ENCODE data around the gene SHB.
A peak's percentile ranks its signal among the peaks of the same experiment; 100 is the strongest.

Gene SHB

GRCh38 chr9:38068701-38069628 lies at the start of gene SHB:
Gene SHB, minus strand, starts transcription at chr9:38069227. Its CDS starts 582 bp downstream, at chr9:38068645.
- peak; percentile 71 for DNase-seq

GRCh38 chr9:38117651-38118050 lies 48.6 kb upstream of the SHB start:
- DNase-seq: no peak

GRCh38 chr9:38114905-38115304 lies 45.9 kb upstream of the SHB start:
- DNase-seq: no peak

GRCh38 chr9:38112456-38112855 lies 43.4 kb upstream of the SHB start:
- no peak for DNase-seq

- no peak for DNase-seq
Measured at GRCh38 chr9:38112049-38112448, 43.0 kb upstream of the SHB start.

GRCh38 chr9:38110476-38110875 lies 41.4 kb upstream of the SHB start:
- DNase-seq: no peak

GRCh38 chr9:38109601-38110000 lies 40.6 kb upstream of the SHB start:
- no peak for DNase-seq

GRCh38 chr9:38108326-38108725 lies 39.3 kb upstream of the SHB start:
- no peak for DNase-seq

GRCh38 chr9:38107811-38108304 lies 38.8 kb upstream of the SHB start:
- DNase-seq: peak; percentile 17

GRCh38 chr9:38107405-38107804 lies 38.4 kb upstream of the SHB start:
- no peak for DNase-seq

- DNase-seq: no peak
Measured at GRCh38 chr9:38106488-38106887, 37.5 kb upstream of the SHB start.

GRCh38 chr9:38103340-38103739 lies 34.3 kb upstream of the SHB start:
- DNase-seq: no peak

GRCh38 chr9:38101423-38101822 lies 32.4 kb upstream of the SHB start:
- DNase-seq: no peak

- no peak for DNase-seq
Measured at GRCh38 chr9:38096238-38096805, 27.3 kb upstream of the SHB start.

GRCh38 chr9:38094165-38094564 lies 25.1 kb upstream of the SHB start:
- DNase-seq: no peak

GRCh38 chr9:38092656-38093055 lies 23.6 kb upstream of the SHB start:
- DNase-seq: no peak

- DNase-seq: no peak
Measured at GRCh38 chr9:38092200-38092524, 23.1 kb upstream of the SHB start.

- no peak for DNase-seq
Measured at GRCh38 chr9:38091310-38092199, 22.5 kb upstream of the SHB start.

- no peak for DNase-seq
Measured at GRCh38 chr9:38090170-38090569, 21.1 kb upstream of the SHB start.

GRCh38 chr9:38089387-38090165 lies 20.5 kb upstream of the SHB start:
- DNase-seq: peak; percentile 40

- peak; percentile 60 for DNase-seq
Measured at GRCh38 chr9:38088006-38088925, 19.2 kb upstream of the SHB start.

Measured in hematopoietic multipotent progenitor cell treated with erythropoietin and hydrocortisone succinate and interleukin-3 and kit ligand, for 8 days (in vitro differentiated cells).